Measurements from ENCODE around the gene C1orf198.
A peak's percentile ranks its signal among the peaks of the same experiment; 100 is the strongest.

C1orf198 gene

DNA sequence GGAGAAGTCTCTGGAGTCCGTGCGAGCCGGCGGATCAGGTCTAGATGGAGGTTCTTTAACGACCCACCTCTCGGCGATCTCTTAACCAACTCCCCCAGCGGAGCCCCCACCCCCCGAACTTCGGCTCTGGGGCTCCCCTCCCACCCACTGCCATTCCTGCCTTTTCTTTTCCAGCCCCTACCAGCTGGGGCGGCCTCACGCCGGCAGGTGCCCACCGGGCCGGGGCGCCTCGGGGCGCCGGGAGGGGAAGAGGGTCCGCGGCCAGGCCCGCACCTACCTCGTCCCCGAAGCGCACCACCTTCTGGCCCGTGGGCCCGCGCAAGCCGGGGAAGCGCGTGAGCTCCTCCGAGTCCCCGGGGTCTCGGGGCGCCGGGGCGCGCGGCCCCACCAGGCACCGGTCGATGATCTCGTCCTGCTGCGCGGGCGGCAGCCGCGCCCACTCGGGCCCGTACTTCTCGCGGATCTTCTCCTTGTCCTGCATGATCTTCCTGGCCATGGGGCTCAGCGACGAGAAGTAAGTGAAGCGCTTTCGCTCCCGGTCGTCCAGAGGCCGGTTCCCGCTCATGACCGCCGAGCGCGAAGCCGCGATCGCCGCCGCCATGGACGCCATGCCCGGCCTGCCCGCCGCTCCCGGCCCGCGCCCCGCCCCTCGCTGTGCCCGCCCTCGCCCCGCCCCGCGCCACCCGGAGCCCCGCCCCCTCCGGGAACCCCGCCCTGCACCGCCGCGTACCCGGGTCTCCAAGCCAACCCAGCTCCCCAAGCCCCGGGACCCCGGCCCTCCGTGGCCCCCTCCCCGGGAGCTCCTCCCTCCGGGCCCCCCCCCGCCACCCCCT, at the start of gene C1orf198:
C1orf198 (minus strand) TSS at position 619 of the 833 bp plus-strand sequence; CDS start at position 610, 9 bp downstream.
- DNase-seq (ENCODE audit: low read depth) = no peak

- DNase-seq (ENCODE audit: low read depth) = peak; percentile 47
These were observed 49.2 kb upstream of the C1orf198 start for GRCh38 chr1:230917284-230918135.

DNA sequence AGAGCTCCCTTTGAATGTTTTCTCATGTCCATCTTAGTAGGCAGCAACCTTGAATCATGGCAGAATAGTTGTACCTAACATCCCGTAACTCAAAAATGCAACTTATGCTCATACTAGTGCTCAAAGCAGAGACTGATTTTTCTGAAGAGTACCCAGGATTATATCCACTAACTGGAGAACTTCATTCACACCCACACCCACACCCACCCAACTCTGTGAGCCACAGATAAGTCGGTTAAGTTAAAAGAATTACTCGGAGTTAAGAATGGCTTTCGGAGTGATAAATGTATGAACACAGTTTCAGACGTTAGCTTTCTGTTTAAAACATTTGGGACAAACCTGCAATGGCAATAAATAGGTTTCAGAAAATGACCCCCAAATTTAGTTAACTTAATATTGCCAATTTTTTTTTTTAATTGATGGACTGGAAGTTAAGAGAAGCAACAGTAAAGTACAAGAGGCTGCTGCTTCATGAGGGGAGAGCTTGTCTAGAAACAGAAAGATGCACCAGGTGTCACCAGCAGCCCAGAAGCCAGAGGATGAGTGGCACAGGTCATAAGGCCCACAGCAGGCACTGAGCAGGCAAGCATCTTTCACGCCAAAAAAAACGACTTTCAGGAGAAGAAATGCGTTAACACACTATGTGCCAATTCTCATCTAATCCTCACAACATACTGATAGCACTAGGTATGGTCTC, 48.4 kb upstream of the C1orf198 start:
- no peak for DNase-seq (ENCODE audit: low read depth)

- no peak for DNase-seq (ENCODE audit: low read depth)
These were observed 46.8 kb upstream of the C1orf198 start for GRCh38 chr1:230915078-230915477.

DNA sequence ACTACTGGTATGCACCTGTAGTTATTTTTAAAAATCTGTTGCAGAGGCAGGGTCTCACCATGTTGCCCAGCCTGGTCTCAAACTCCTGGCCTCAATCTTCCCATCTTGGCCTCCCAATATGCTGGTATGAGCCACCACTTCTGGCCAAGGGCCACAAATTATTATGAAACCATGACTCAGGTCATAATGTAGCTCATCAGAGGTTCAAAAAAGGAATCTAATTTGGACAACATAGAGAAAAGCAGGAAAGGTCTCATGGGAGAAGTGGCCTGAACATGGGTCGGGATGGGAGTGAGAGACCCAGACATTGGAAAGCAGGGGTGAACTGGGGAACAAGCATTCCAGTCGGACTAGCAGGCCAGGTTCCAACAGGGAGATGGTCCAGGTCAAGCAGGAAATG, 45.2 kb upstream of the C1orf198 start:
- no peak for DNase-seq (ENCODE audit: low read depth)

- no peak for DNase-seq (ENCODE audit: low read depth)
These were observed 42.4 kb upstream of the C1orf198 start for GRCh38 chr1:230910755-230911117.

DNA sequence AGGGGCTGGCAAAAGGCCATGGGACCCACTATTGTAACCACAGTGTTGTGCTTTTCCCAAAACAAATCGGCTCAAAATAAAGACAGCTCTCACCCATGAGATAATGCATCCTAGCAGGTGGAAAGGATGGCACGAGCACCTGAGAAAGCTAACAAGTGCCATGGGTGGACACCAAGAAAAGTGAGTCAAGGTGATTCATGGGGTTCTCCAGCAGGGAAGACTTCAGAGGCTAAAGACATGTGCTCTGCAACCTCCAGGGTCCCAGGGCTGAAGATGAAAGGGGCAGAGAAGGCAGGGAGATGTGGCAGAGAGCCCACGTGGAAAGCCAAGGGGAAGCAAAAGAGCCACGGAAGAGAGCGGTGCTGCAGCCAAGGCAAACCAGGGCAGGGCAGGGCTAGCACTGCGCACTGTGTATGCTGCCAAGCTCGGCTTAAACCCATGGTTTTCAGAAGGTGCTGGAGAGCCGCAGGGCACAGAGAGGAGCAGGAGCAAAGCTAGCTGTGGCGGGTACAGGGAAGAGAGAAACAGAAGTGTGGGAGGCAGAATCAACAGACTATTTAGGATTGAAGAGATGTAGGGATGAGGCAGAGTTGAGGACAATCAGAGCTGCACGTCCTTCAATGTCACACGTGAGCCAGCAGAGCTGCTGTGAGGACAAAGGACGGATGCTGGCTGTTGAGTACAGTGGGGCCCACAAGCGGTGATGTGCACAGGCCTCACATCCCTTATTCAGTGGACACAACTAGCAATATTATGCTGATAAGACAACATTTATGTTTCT, 41.8 kb upstream of the C1orf198 start:
- no peak for DNase-seq (ENCODE audit: low read depth)

GRCh38 chr1:230907472-230908205, 39.3 kb upstream of the C1orf198 start:
- no peak for DNase-seq (ENCODE audit: low read depth)

DNA sequence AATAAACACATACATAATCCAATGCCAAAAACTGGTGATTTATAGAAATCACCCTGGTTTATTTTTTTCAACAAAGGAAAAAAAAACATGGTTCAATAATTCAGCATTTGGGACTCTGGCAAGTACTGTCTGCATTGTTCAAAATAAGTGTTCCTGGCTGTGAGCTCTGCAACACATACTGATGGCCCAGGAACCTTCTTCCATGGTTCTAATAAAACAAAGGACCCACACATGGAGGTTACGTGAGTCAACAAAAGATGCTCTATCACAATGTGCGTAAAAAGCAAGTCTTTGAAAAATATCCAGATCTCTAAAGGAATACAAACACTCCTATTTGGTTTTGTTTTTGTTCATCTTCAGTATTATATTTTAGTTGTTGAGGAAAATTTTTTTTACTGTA, 37.9 kb upstream of the C1orf198 start:
- no peak for DNase-seq (ENCODE audit: low read depth)

GRCh38 chr1:230905733-230906132, 37.4 kb upstream of the C1orf198 start:
- DNase-seq (ENCODE audit: low read depth) = no peak

GRCh38 chr1:230902349-230902923, 34.1 kb upstream of the C1orf198 start:
- DNase-seq (ENCODE audit: low read depth) = no peak

- DNase-seq (ENCODE audit: low read depth) = no peak
These were observed 33.4 kb upstream of the C1orf198 start for GRCh38 chr1:230901671-230902070.

DNA sequence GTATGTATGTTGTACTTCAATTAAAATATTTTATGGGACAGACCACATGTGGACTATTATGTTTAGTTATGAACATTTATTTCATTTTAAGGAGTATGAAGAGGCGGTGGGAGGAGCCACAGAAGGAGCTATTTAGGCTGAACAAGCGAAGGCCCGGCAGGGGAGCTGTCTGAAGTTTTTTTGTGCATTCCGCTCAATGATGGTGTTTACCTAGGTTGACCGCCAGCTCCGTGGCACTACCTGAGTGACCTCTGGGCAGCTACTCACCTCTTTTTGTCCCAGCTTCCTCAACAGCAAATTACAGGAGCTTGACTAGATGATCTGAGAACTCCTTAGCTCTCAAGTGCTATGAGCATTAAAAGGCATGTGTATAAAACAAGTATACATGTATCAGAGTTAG, 32.7 kb upstream of the C1orf198 start:
- DNase-seq (ENCODE audit: low read depth) = no peak

GRCh38 chr1:230899841-230900251, 31.5 kb upstream of the C1orf198 start:
- DNase-seq (ENCODE audit: low read depth) = no peak

GRCh38 chr1:230898748-230899147, 30.4 kb upstream of the C1orf198 start:
- DNase-seq (ENCODE audit: low read depth) = no peak

GRCh38 chr1:230898144-230898543, 29.8 kb upstream of the C1orf198 start:
- DNase-seq (ENCODE audit: low read depth) = no peak

GRCh38 chr1:230896779-230897178, 28.5 kb upstream of the C1orf198 start:
- DNase-seq (ENCODE audit: low read depth) = no peak

DNA sequence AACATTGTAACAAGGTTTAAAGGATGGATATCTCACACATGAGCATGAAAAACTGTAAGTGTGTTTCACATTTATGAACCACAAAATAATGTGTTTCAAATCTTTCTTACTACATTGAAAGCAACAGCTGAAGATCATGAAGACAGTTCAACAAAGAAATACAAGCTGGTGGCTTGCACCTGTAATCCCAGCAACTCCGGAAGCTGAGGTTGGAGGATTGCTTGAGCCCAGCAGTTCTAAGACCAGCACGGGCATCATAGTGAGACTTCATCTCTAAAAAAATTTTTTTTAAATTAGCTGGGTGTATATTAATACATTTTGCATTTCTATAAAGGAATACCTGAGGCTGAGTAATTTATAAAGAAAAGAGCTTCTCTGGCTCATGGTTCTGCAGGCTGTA, 27.1 kb upstream of the C1orf198 start:
- no peak for DNase-seq (ENCODE audit: low read depth)

DNA sequence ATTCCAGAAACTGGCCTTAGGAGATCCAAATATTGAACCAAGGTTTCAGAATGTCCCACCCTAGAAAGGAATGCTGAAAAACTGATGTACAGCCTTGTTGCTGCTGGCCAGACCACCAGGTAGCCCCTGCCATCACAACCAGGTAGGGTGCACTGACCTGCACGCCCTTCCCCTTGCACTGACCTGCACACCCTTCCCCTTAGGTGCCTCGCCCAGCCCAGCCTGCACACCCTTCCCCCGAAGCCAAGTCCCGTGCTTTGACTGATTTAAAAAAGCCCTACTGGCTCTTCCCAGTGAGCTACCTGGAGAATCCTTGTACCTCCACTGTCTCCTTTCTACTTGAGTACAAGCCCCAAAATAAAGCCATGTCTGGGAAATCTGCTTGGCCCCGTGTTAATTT, 26.3 kb upstream of the C1orf198 start:
- no peak for DNase-seq (ENCODE audit: low read depth)

DNA sequence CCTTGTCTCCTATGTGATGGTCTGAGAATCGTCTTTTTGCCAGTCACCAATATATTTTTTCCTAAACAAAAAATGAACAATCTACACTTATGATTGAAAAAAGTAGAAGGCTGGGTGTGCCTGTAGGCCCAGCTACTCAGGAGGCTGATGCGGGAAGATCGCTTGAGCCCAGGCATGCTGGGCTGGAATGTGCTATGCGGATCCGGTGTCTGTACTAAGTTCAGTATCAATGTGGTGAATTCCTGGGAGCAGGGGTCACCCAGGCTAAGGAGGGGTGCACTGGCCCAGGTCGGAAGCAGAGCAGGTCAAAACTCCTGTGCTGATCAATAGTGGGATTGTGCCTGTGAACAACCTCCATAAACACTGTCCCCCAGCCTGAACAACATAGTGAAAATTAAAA, 25.7 kb upstream of the C1orf198 start:
- no peak for DNase-seq (ENCODE audit: low read depth)

- no peak for DNase-seq (ENCODE audit: low read depth)
These were observed 23.7 kb upstream of the C1orf198 start for GRCh38 chr1:230892018-230892491.
